K562 (cell line): ENCODE data around the gene HMCES. TPM values are rescaled to one million over a fixed set of nuclear protein-coding genes. Genes with fewer than 3 reads are reported as not detected.

Experiments used
- BCL6 ChIP-seq: fragments of 250-450 bp; sonication (Bioruptor Pico); IDR thresholded peaks from 2 replicates; pipeline ENCODE4 v1.4.0; 2020
- CBX1 ChIP-seq: sonication (generic); IDR thresholded peaks from 2 replicates; pipeline ENCODE4 v1.6.1; 2016; ENCODE audit warnings: antibody characterized with exemption, low read depth, mild to moderate bottlenecking
- CREB1 ChIP-seq, 2 experiments: sonication (generic) in 1 of 2; formaldehyde crosslinking in 1 of 2; IDR thresholded peaks; 2 replicates each; pipeline versions ENCODE4 v1.6.1 to v1.8.0; 2012 to 2022; ENCODE audit warnings: inconsistent platforms in 1 of 2, mild to moderate bottlenecking in 1 of 2, missing genetic modification reagents in 1 of 2, moderate library complexity in 1 of 2
- CSDE1 ChIP-seq, 2 experiments: fragments of 450-650 bp; IDR thresholded peaks; 2 replicates each; pipeline ENCODE4 v1.6.1; 2016; ENCODE audit warnings: mild to moderate bottlenecking in 1 of 2
- CTCF ChIP-seq, 3 experiments: IDR thresholded peaks in 2 of 3; conservative IDR thresholded peaks in 1 of 3; 2 replicates each; pipeline ENCODE4 v1.5.1; 2011 to 2012; ENCODE audit warnings: low read length in 3 of 3, mild to moderate bottlenecking in 3 of 3, control low read depth in 2 of 3, improper control_type of control experiment in 1 of 3, inconsistent platforms in 1 of 3, low read depth in 1 of 3, mixed read lengths in 1 of 3, moderate library complexity in 1 of 3; ENCODE audit not compliant: insufficient read depth in 2 of 3
- FOXA3 ChIP-seq, 2 experiments: fragments of 450-650 bp in 1 of 2; sonication (generic) in 1 of 2; formaldehyde crosslinking; IDR thresholded peaks in 1 of 2; conservative IDR thresholded peaks in 1 of 2; 2 replicates each; pipeline versions ENCODE4 v1.4.0 to v1.8.0; 2020 to 2022; ENCODE audit warnings: mild to moderate bottlenecking in 2 of 2, missing genetic modification reagents in 1 of 2
- GABPB1 ChIP-seq: sonication (generic); formaldehyde crosslinking; IDR thresholded peaks from 2 replicates; pipeline ENCODE4 v1.8.0; 2022; ENCODE audit warnings: mild to moderate bottlenecking, missing genetic modification reagents
- KDM5B ChIP-seq: fragments of 200-600 bp; sonication (generic); IDR thresholded peaks from 2 replicates; pipeline ENCODE4 v1.6.1; 2012; ENCODE audit warnings: low read depth, mild to moderate bottlenecking, moderate library complexity, low read length, control low read depth, inconsistent platforms; ENCODE audit not compliant: insufficient replicate concordance
- L3MBTL2 ChIP-seq: fragments of 450-650 bp; IDR thresholded peaks from 2 replicates; pipeline ENCODE4 v1.6.1; 2016; ENCODE audit warnings: mild to moderate bottlenecking, moderate library complexity
- MEF2A ChIP-seq: IDR thresholded peaks from 2 replicates; pipeline ENCODE4 v1.6.1; 2011; ENCODE audit warnings: low read depth, mild to moderate bottlenecking, low read length, moderate library complexity; ENCODE audit not compliant: control insufficient read depth
- NONO ChIP-seq, 2 experiments: fragments of 200-400 bp in 1 of 2; fragments of 450-650 bp in 1 of 2; formaldehyde crosslinking in 1 of 2; IDR thresholded peaks; 2 replicates each; pipeline ENCODE4 v1.6.1; 2017; ENCODE audit warnings: low read depth in 2 of 2, mild to moderate bottlenecking in 2 of 2, moderate library complexity in 2 of 2, low read length in 1 of 2
- NRF1 ChIP-seq, 2 experiments: fragments of 450-650 bp; IDR thresholded peaks in 1 of 2; conservative IDR thresholded peaks in 1 of 2; 2 replicates each; pipeline ENCODE4 v1.6.1; 2014; ENCODE audit warnings: mild to moderate bottlenecking in 2 of 2
- PCBP1 ChIP-seq: fragments of 200-400 bp; formaldehyde crosslinking; IDR thresholded peaks from 2 replicates; pipeline ENCODE4 v1.6.1; 2018; ENCODE audit warnings: mild to moderate bottlenecking, low read depth, low read length; ENCODE audit not compliant: poor library complexity, severe bottlenecking
- POLR2B ChIP-seq: fragments of 450-650 bp; IDR thresholded peaks from 2 replicates; pipeline ENCODE4 v1.6.1; 2018; ENCODE audit warnings: low read depth; ENCODE audit not compliant: partially characterized antibody
- POLR2H ChIP-seq: IDR thresholded peaks from 2 replicates; pipeline ENCODE4 v1.6.1; 2016; ENCODE audit warnings: missing genetic modification characterization, low read depth, mild to moderate bottlenecking, control low read depth, missing compliant biosample characterization, moderate library complexity
- RBBP5 ChIP-seq: fragments of 200-600 bp; sonication (generic); IDR thresholded peaks from 2 replicates; pipeline ENCODE4 v1.6.1; 2012; ENCODE audit warnings: borderline replicate concordance, mild to moderate bottlenecking, low read length, control low read depth, inconsistent platforms; ENCODE audit not compliant: insufficient read depth, poor library complexity, severe bottlenecking
- SMAD1 ChIP-seq: fragments of 150-350 bp; IDR thresholded peaks from 2 replicates; pipeline ENCODE4 v1.6.1; 2014; ENCODE audit warnings: low read length, low read depth; ENCODE audit not compliant: partially characterized antibody
- SMAD3 ChIP-seq: fragments of 450-650 bp; formaldehyde crosslinking; conservative IDR thresholded peaks from 2 replicates; pipeline ENCODE4 v1.4.0; 2020; ENCODE audit warnings: mild to moderate bottlenecking
- SMARCC2 ChIP-seq: fragments of 450-650 bp; IDR thresholded peaks from 2 replicates; pipeline ENCODE4 v1.6.1; 2017; ENCODE audit warnings: antibody characterized with exemption, moderate library complexity, mild to moderate bottlenecking, low read depth
- TBP ChIP-seq: optimal IDR thresholded peaks from 2 replicates; pipeline ENCODE3; 2011; ENCODE audit warnings: low read depth, low read length, improper control_type of control experiment
- ZBED1 ChIP-seq: IDR thresholded peaks from 2 replicates; pipeline ENCODE4 v1.6.1; 2014
- ZBTB26 ChIP-seq: fragments of 450-650 bp; formaldehyde crosslinking; IDR thresholded peaks from 2 replicates; pipeline ENCODE4 v1.4.0; 2022; ENCODE audit warnings: missing genetic modification characterization
- ZFX ChIP-seq: sonication (generic); formaldehyde crosslinking; IDR thresholded peaks from 2 replicates; pipeline ENCODE4 v1.8.0; 2022; ENCODE audit warnings: mild to moderate bottlenecking, missing genetic modification reagents, moderate library complexity
- ZNF140 ChIP-seq: fragments of 250-450 bp; sonication (Bioruptor Pico); IDR thresholded peaks from 2 replicates; pipeline ENCODE4 v1.8.0; 2021; ENCODE audit warnings: moderate library complexity, mild to moderate bottlenecking, inconsistent platforms
- ZNF717 ChIP-seq: fragments of 250-450 bp; sonication (Bioruptor Pico); IDR thresholded peaks from 2 replicates; pipeline ENCODE4 v1.5.0; 2021
- polyA plus RNA-seq, 8 experiments: library from polyadenylated mRNA; depleted of rRNA in 4 of 8; stranded (reverse) in 5 of 8; unstranded in 3 of 8; fragments of >200 nt; fragmentation: Nextera tagmentation in 2 of 8; fragmentation: Illumina TruSeq in 1 of 8; extraction: Ambion mirVana in 2 of 8; extraction: Trizol in 1 of 8; gene quantifications; 2 replicates each; pipeline versions ENCODE4 v1.2.1 to v1.2.3, GENCODE V29; 2011 to 2014; ENCODE audit warnings: inconsistent platforms in 1 of 8, missing spikeins in 1 of 8
- total RNA-seq, 7 experiments: library from RNA; depleted of rRNA in 6 of 7; stranded (reverse); fragments of >200 nt in 6 of 7; fragmentation: Illumina TruSeq in 2 of 7; extraction: Trizol in 2 of 7; gene quantifications; 2 replicates each; pipeline versions ENCODE4 v1.2.1 to v1.2.3, GENCODE V29; 2011 to 2021; ENCODE audit warnings: low replicate concordance in 1 of 7

HMCES gene
- total and polyA plus RNA-seq, 9 of the 15 experiments (the other 6 are each of a cell fraction or from before 2014, with no cell fraction given): 18.8 to 45.3 (median 24.8) TPM

- TF ChIP-seq KDM5B (peak; percentile 12), FOXA3 (CRISPR knock-in tag; conservative IDR thresholded peaks at IDR 0.05 in 1 of 2, IDR thresholded peaks at IDR 0.05 in 1 of 2) (peak in 1 of 2 experiments; percentile 79; a peak in 3 of 4 replicates), ZBED1 (0 out of 2 replicates have a peak, but pooled peaks have one; percentile 20), ZNF717 (CRISPR knock-in tag) (no peak), SMAD3 (CRISPR knock-in tag) (no peak), POLR2H (tag) (no peak), L3MBTL2 (peak; percentile 53; the same call in 1 of the 2 replicates), BCL6 (CRISPR knock-in tag) (no peak), NONO (IDR thresholded peaks at IDR 0.05; ENCODE audit: low read depth in 2 of 2, low read length in 1 of 2) (0 out of 4 replicates have a peak, but pooled peaks of 1 of the 2 experiments have one; percentile 25), CSDE1 (IDR thresholded peaks at IDR 0.05) (peak in 1 of 2 experiments; percentile 92; a peak in 2 of 4 replicates), CREB1 (IDR thresholded peaks at IDR 0.05) (0 out of 2 replicates have a peak, but pooled peaks have one; percentile 10), CREB1 (CRISPR knock-in tag; IDR thresholded peaks at IDR 0.05) (no peak), PCBP1 (peak; percentile 78), POLR2B (no peak), RBBP5 (no peak), MEF2A (0 out of 2 replicates have a peak, but pooled peaks have one; percentile 0), ZBTB26 (CRISPR knock-in tag) (no peak), CBX1 (no peak), SMAD1 (no peak), GABPB1 (CRISPR knock-in tag) (peak; percentile 35; the same call in 1 of the 2 replicates), TBP (peak; percentile 1), CTCF (IDR thresholded peaks at IDR 0.05 in 2 of 3, conservative IDR thresholded peaks at IDR 0.05 in 1 of 3; ENCODE audit: insufficient read depth in 2 of 3, low read depth in 1 of 3, low read length in 3 of 3) (peak; percentile 10 to 37 (median 32); a peak in 3 of 6 replicates), SMARCC2 (no peak), NRF1 (conservative IDR thresholded peaks at IDR 0.05 in 1 of 2, IDR thresholded peaks at IDR 0.05 in 1 of 2) (peak; percentile 74 to 79), ZFX (CRISPR knock-in tag) (peak; percentile 50), ZNF140 (no peak)
Measured at GRCh38 chr3:129314386-129315222, 35.9 kb downstream of the HMCES start (continued).
